Left lung (tissue), 10 donors: ENCODE measurements around the gene KAT7. TPM values are rescaled to one million over a fixed set of nuclear protein-coding genes. Genes with fewer than 3 reads are reported as not detected.

Source experiments
- ATAC-seq: fragments of 200-7000 bp; cut with Tn5 transposase; one replicate; pipeline ENCODE4 v1.9.1; 2020; ENCODE audit warnings: moderate library complexity
- DNase-seq, 4 donors: peaks; one replicate each; pipeline ENCODE4 v3.0.0-alpha.2; 2013 to 2020
- H3K27ac ChIP-seq, 2 donors: fragments of 200-600 bp; sonication (generic) in 1 of 2; one replicate each; pipeline versions ENCODE4 v1.5.0 to v1.8.0; 2020 to 2021
- H3K27me3 ChIP-seq, 2 donors: fragments of 200-600 bp; sonication (generic) in 1 of 2; one replicate each; pipeline versions ENCODE4 v1.5.0 to v1.8.0; 2020 to 2021
- H3K36me3 ChIP-seq, 2 donors: fragments of 200-600 bp; sonication (generic) in 1 of 2; one replicate each; pipeline versions ENCODE4 v1.5.0 to v1.8.0; 2020 to 2021
- H3K4me1 ChIP-seq, 2 donors: fragments of 200-600 bp; one replicate each; pipeline ENCODE4 v1.8.0; 2021
- H3K4me3 ChIP-seq, 2 donors: fragments of 200-600 bp; sonication (generic) in 1 of 2; one replicate each; pipeline versions ENCODE4 v1.5.0 to v1.8.0; 2020 to 2021; ENCODE audit warnings: mild to moderate bottlenecking in 1 of 2
- H3K9me3 ChIP-seq, 2 donors: fragments of 200-600 bp; sonication (generic) in 1 of 2; one replicate each; pipeline versions ENCODE4 v1.5.0 to v1.8.0; 2020 to 2021
- CTCF ChIP-seq, 2 donors: fragments of 200-600 bp; sonication (generic) in 1 of 2; IDR thresholded peaks; one replicate each; pipeline versions ENCODE4 v1.5.0 to v1.8.0; 2021; ENCODE audit warnings: antibody characterized with exemption in 2 of 2
- intact Hi-C, 2 donors: fragments of 100-400 bp; cut with DNase I; formaldehyde crosslinking; loops; one replicate each; pipeline versions ENCODE4 v1.11.2 to v1.14.2; 2022
- polyA plus RNA-seq, 6 donors: library from polyadenylated mRNA; unstranded; fragments of 120-200 nt; gene quantifications; one replicate each; pipeline ENCODE4 v1.2.1, GENCODE V29; 2013; ENCODE audit not compliant: insufficient read length in 6 of 6
- total RNA-seq, 2 donors: library from RNA; stranded (reverse); fragmentation: NEBNext Ultra II Directional; extraction: Animal tissue kit (Norgen Biotek cat#: 25700); gene quantifications; one replicate each; pipeline ENCODE4 v1.2.1, GENCODE V29; 2021
- donor health status: DM: no; HTN: yes; CAD: no.
- donor health status: DM: no; HTN: no; CAD: no.

KAT7 gene
- total and polyA plus RNA-seq, 8 donors: 44.1 to 56.7 (median 51.5) TPM

- peaks cover 6 to 13% of the 10 kb centered on the region in 2 donors for H3K4me1 ChIP-seq
- ATAC-seq (no peak), DNase-seq (no peak)
- intact Hi-C loops: no loop called here
- no peaks in the 10 kb centered on the region for H3K36me3 ChIP-seq
- no peaks in the 10 kb centered on the region for H3K27me3 ChIP-seq
- no peak overlapping the region for H3K27ac ChIP-seq
- no peak for TF ChIP-seq CTCF (IDR thresholded peaks at IDR 0.05)
- no peak overlapping the region for H3K4me3 ChIP-seq
- no peaks in the 10 kb centered on the region for H3K9me3 ChIP-seq
These were observed 21.5 kb upstream of the KAT7 start for GRCh38 chr17:49766918-49767530.

- Histone ChIP-seq H3K27ac (peak overlapping the region; percentile 21 to 43), H3K4me3 (no peak overlapping the region), H3K4me1 (peaks cover 17 to 19% of the 10 kb centered on the region in 2 donors), H3K36me3 (no peaks in the 10 kb centered on the region), H3K27me3 (no peaks in the 10 kb centered on the region), H3K9me3 (no peaks in the 10 kb centered on the region)
- DNase-seq (no peak), ATAC-seq (no peak)
- no peak for TF ChIP-seq CTCF (IDR thresholded peaks at IDR 0.05)
- intact Hi-C loops: loop anchor here in 1 of 2 donors (5.0 kb wide), 1 partner anchor 68 kb away; the partner anchor contains the start of gene SLC35B1
These were observed 12.8 kb upstream of the KAT7 start for GRCh38 chr17:49775546-49776260.

- Histone ChIP-seq H3K27ac (peak overlapping the region; percentile 21 to 43), H3K9me3 (no peaks in the 10 kb centered on the region), H3K4me3 (no peak overlapping the region), H3K36me3 (no peaks in the 10 kb centered on the region), H3K4me1 (peaks cover 17 to 19% of the 10 kb centered on the region in 2 donors), H3K27me3 (no peaks in the 10 kb centered on the region)
- intact Hi-C loops: loop anchor here in 1 of 2 donors (5.0 kb wide), 1 partner anchor 69 kb away; the partner anchor contains the start of gene SLC35B1
- no peak for ATAC-seq
- no peak for TF ChIP-seq CTCF (IDR thresholded peaks at IDR 0.05)
- DNase-seq: peak in 1 of 4 donors; percentile 10
These were observed 11.8 kb upstream of the KAT7 start for GRCh38 chr17:49776551-49777300.

DNA sequence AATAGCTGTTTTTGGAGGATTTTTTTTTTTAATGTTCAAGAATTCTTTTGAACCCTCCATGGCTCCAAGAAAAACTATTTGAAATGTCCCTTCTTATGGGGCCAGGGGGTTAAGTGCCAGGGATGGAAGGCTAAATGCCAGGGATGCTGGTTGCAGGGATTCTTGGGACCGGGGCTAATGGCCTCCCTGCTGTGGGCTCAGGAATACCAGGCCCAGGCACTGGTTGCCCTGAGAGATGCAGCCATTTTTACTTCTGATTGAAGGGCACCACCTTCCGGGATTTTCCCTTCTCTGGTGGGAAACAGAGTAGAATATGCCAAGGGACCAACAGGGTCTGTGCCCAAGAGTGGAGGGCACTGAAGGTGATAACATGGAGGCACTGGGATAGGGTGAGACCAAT lies 10.9 kb upstream of the KAT7 start:
- Histone ChIP-seq H3K9me3 (no peaks in the 10 kb centered on the region), H3K27ac (no peak overlapping the region), H3K27me3 (no peaks in the 10 kb centered on the region), H3K4me3 (no peak overlapping the region), H3K4me1 (peaks cover 17 to 19% of the 10 kb centered on the region in 2 donors), H3K36me3 (no peaks in the 10 kb centered on the region)
- ATAC-seq (no peak), DNase-seq (no peak)
- TF ChIP-seq CTCF (IDR thresholded peaks at IDR 0.05): no peak
- intact Hi-C loops: loop anchor here in 1 of 2 donors (5.0 kb wide), 1 partner anchor 70 kb away; the partner anchor contains the start of gene SLC35B1
